Peyer's patch (tissue), 4 donors: ENCODE results near the gene EPM2AIP1.

Source experiments
- CTCF ChIP-seq, 6 experiments: fragments of 450-650 bp in 4 of 6; fragments of 200-600 bp in 2 of 6; sonication (generic) in 1 of 6; IDR thresholded peaks; one replicate each; pipeline ENCODE4 v1.5.1; 2017 to 2019; ENCODE audit warnings: antibody characterized with exemption in 6 of 6, mild to moderate bottlenecking in 3 of 6, moderate library complexity in 1 of 6
- POLR2A ChIP-seq, 2 donors: fragments of 450-650 bp; IDR thresholded peaks; one replicate each; pipeline ENCODE4 v1.5.1; 2017; ENCODE audit warnings: antibody characterized with exemption in 2 of 2, mild to moderate bottlenecking in 2 of 2, moderate library complexity in 2 of 2

- TF ChIP-seq CTCF (IDR thresholded peaks at IDR 0.05) (no peak), POLR2A (IDR thresholded peaks at IDR 0.05) (no peak)
Measured at GRCh38 chr3:36945333-36945980, 47.5 kb downstream of the EPM2AIP1 start.
